Measurements from ENCODE around the gene TRPM3. TPM values are rescaled to one million over a fixed set of nuclear protein-coding genes. Genes with fewer than 3 reads are reported as not detected.

Gene TRPM3
- total RNA-seq, 2 experiments from 2014 or later, result not detected

- DNase-seq, result no peak
- no peak overlapping the region for H3K27ac Mint-ChIP-seq
- H3K9me3 Mint-ChIP-seq, result peaks cover 3% of the 10 kb centered on the region
- no peaks in the 10 kb centered on the region for H3K4me1 Mint-ChIP-seq
- no peaks in the 10 kb centered on the region for H3K27me3 Mint-ChIP-seq
- no peak overlapping the region for H3K4me3 Mint-ChIP-seq
- no peaks in the 10 kb centered on the region for H3K36me3 Mint-ChIP-seq
Observed at GRCh38 chr9:71071633-71072032, 49.8 kb downstream of the TRPM3 start.

GRCh38 chr9:71058660-71059059 lies 62.8 kb downstream of the TRPM3 start:
- Mint-ChIP-seq H3K4me1 (no peaks in the 10 kb centered on the region), H3K4me3 (no peak overlapping the region), H3K27ac (no peak overlapping the region), H3K9me3 (no peaks in the 10 kb centered on the region), H3K36me3 (no peaks in the 10 kb centered on the region), H3K27me3 (peaks cover 4% of the 10 kb centered on the region)
- no peak for DNase-seq

GRCh38 chr9:71052287-71052686 lies 69.1 kb downstream of the TRPM3 start:
- H3K27ac Mint-ChIP-seq, result no peak overlapping the region
- no peaks in the 10 kb centered on the region for H3K9me3 Mint-ChIP-seq
- no peaks in the 10 kb centered on the region for H3K36me3 Mint-ChIP-seq
- no peaks in the 10 kb centered on the region for H3K27me3 Mint-ChIP-seq
- H3K4me1 Mint-ChIP-seq, result no peaks in the 10 kb centered on the region
- DNase-seq, result no peak
- no peak overlapping the region for H3K4me3 Mint-ChIP-seq

GRCh38 chr9:71048280-71048679 lies 73.1 kb downstream of the TRPM3 start:
- no peak for DNase-seq
- Mint-ChIP-seq H3K27ac (no peak overlapping the region), H3K4me3 (no peak overlapping the region), H3K36me3 (no peaks in the 10 kb centered on the region), H3K9me3 (no peaks in the 10 kb centered on the region), H3K4me1 (no peaks in the 10 kb centered on the region), H3K27me3 (no peaks in the 10 kb centered on the region)

GRCh38 chr9:71042448-71042990 lies 78.9 kb downstream of the TRPM3 start:
- no peaks in the 10 kb centered on the region for H3K27me3 Mint-ChIP-seq
- no peak overlapping the region for H3K4me3 Mint-ChIP-seq
- H3K9me3 Mint-ChIP-seq, result no peaks in the 10 kb centered on the region
- H3K4me1 Mint-ChIP-seq, result no peaks in the 10 kb centered on the region
- no peak overlapping the region for H3K27ac Mint-ChIP-seq
- no peak for DNase-seq
- no peaks in the 10 kb centered on the region for H3K36me3 Mint-ChIP-seq

- H3K27ac Mint-ChIP-seq, result no peak overlapping the region
- H3K4me1 Mint-ChIP-seq, result no peaks in the 10 kb centered on the region
- H3K36me3 Mint-ChIP-seq, result no peaks in the 10 kb centered on the region
- H3K9me3 Mint-ChIP-seq, result no peaks in the 10 kb centered on the region
- no peaks in the 10 kb centered on the region for H3K27me3 Mint-ChIP-seq
- H3K4me3 Mint-ChIP-seq, result no peak overlapping the region
- DNase-seq, result no peak
Observed at GRCh38 chr9:71037521-71037920, 83.9 kb downstream of the TRPM3 start.

- no peaks in the 10 kb centered on the region for H3K27me3 Mint-ChIP-seq
- H3K9me3 Mint-ChIP-seq, result no peaks in the 10 kb centered on the region
Observed at GRCh38 chr9:71036501-71036900, 84.9 kb downstream of the TRPM3 start.

GRCh38 chr9:71032779-71033178 lies 88.6 kb downstream of the TRPM3 start:
- no peaks in the 10 kb centered on the region for H3K27me3 Mint-ChIP-seq
- H3K4me3 Mint-ChIP-seq, result no peak overlapping the region
- no peak overlapping the region for H3K27ac Mint-ChIP-seq
- H3K36me3 Mint-ChIP-seq, result no peaks in the 10 kb centered on the region
- no peak for DNase-seq
- no peaks in the 10 kb centered on the region for H3K9me3 Mint-ChIP-seq
- H3K4me1 Mint-ChIP-seq, result no peaks in the 10 kb centered on the region

More at GRCh38 chr9:71036501-71036900, 84.9 kb downstream of the TRPM3 start:
- H3K36me3 Mint-ChIP-seq, result no peaks in the 10 kb centered on the region
- H3K4me1 Mint-ChIP-seq, result no peaks in the 10 kb centered on the region
- H3K27ac Mint-ChIP-seq, result no peak overlapping the region
- no peak overlapping the region for H3K4me3 Mint-ChIP-seq
- no peak for DNase-seq

GRCh38 chr9:71025728-71026127 lies 95.7 kb downstream of the TRPM3 start:
- no peaks in the 10 kb centered on the region for H3K36me3 Mint-ChIP-seq
- H3K27me3 Mint-ChIP-seq, result peaks cover 4% of the 10 kb centered on the region
- no peaks in the 10 kb centered on the region for H3K4me1 Mint-ChIP-seq
- DNase-seq, result no peak
- H3K9me3 Mint-ChIP-seq, result no peaks in the 10 kb centered on the region
- no peak overlapping the region for H3K27ac Mint-ChIP-seq
- no peak overlapping the region for H3K4me3 Mint-ChIP-seq

- H3K4me3 Mint-ChIP-seq, result no peak overlapping the region
- no peak overlapping the region for H3K27ac Mint-ChIP-seq
- no peaks in the 10 kb centered on the region for H3K36me3 Mint-ChIP-seq
- H3K9me3 Mint-ChIP-seq, result no peaks in the 10 kb centered on the region
- H3K4me1 Mint-ChIP-seq, result no peaks in the 10 kb centered on the region
- peaks cover 4% of the 10 kb centered on the region for H3K27me3 Mint-ChIP-seq
- DNase-seq, result no peak
Observed at GRCh38 chr9:71025201-71025600, 96.2 kb downstream of the TRPM3 start.

- peaks cover 3% of the 10 kb centered on the region for H3K27me3 Mint-ChIP-seq
- no peaks in the 10 kb centered on the region for H3K36me3 Mint-ChIP-seq
- DNase-seq, result no peak
- H3K9me3 Mint-ChIP-seq, result peaks cover 9% of the 10 kb centered on the region
- no peak overlapping the region for H3K4me3 Mint-ChIP-seq
- no peaks in the 10 kb centered on the region for H3K4me1 Mint-ChIP-seq
- no peak overlapping the region for H3K27ac Mint-ChIP-seq
Observed at GRCh38 chr9:71010258-71010657, 111.2 kb downstream of the TRPM3 start.

- Mint-ChIP-seq H3K4me1 (no peaks in the 10 kb centered on the region), H3K27me3 (no peaks in the 10 kb centered on the region), H3K9me3 (peaks cover 16% of the 10 kb centered on the region), H3K27ac (no peak overlapping the region), H3K36me3 (no peaks in the 10 kb centered on the region), H3K4me3 (no peak overlapping the region)
- DNase-seq, result no peak
Observed at GRCh38 chr9:71005456-71005855, 116.0 kb downstream of the TRPM3 start.

- Mint-ChIP-seq H3K4me1 (no peaks in the 10 kb centered on the region), H3K4me3 (no peak overlapping the region), H3K27me3 (no peaks in the 10 kb centered on the region), H3K9me3 (peaks cover 16% of the 10 kb centered on the region), H3K36me3 (no peaks in the 10 kb centered on the region), H3K27ac (no peak overlapping the region)
- no peak for DNase-seq
Observed at GRCh38 chr9:71004196-71004595, 117.2 kb downstream of the TRPM3 start.

- peaks cover 5% of the 10 kb centered on the region for H3K27me3 Mint-ChIP-seq
- H3K9me3 Mint-ChIP-seq, result peaks cover 16% of the 10 kb centered on the region
- no peaks in the 10 kb centered on the region for H3K4me1 Mint-ChIP-seq
- no peak for DNase-seq
- H3K27ac Mint-ChIP-seq, result no peak overlapping the region
- no peaks in the 10 kb centered on the region for H3K36me3 Mint-ChIP-seq
- no peak overlapping the region for H3K4me3 Mint-ChIP-seq
Observed at GRCh38 chr9:71003346-71003745, 118.1 kb downstream of the TRPM3 start.

GRCh38 chr9:71001780-71002386 lies 119.5 kb downstream of the TRPM3 start:
- H3K9me3 Mint-ChIP-seq, result peaks cover 16% of the 10 kb centered on the region
- H3K27me3 Mint-ChIP-seq, result peaks cover 5% of the 10 kb centered on the region
- H3K4me3 Mint-ChIP-seq, result no peak overlapping the region
- H3K27ac Mint-ChIP-seq, result no peak overlapping the region
- H3K4me1 Mint-ChIP-seq, result no peaks in the 10 kb centered on the region
- H3K36me3 Mint-ChIP-seq, result no peaks in the 10 kb centered on the region
- DNase-seq, result no peak

GRCh38 chr9:70998962-70999361 lies 122.5 kb downstream of the TRPM3 start:
- Mint-ChIP-seq H3K9me3 (peaks cover 2% of the 10 kb centered on the region), H3K4me3 (no peak overlapping the region), H3K4me1 (no peaks in the 10 kb centered on the region), H3K27me3 (peaks cover 5% of the 10 kb centered on the region), H3K36me3 (no peaks in the 10 kb centered on the region), H3K27ac (no peak overlapping the region)
- DNase-seq, result no peak

All from activated naive CD8-positive, alpha-beta T cell treated with anti-CD3 and anti-CD28 coated beads for 36 hours (primary cell).